Posterior cingulate gyrus (tissue), 11 donors: ENCODE measurements around the gene CARMIL3.
"Not testable (repeated sequence)": the region's sequence is repeated elsewhere in the genome, so short reads cannot be mapped to it uniquely, and the experiment has no call there.

Experiments
- DNase-seq, 10 donors: peaks; one replicate each; pipeline versions ENCODE4 v3.0.0 to v3.0.0-alpha.2; 2020 to 2021; ENCODE audit warnings: mixed read lengths in 3 of 10
- intact Hi-C: fragments of 100-400 bp; cut with DNase I; formaldehyde crosslinking; loops from one replicate; pipeline ENCODE4 v1.15.1; 2023

CARMIL3 gene

GRCh38 chr14:24051789-24052655 is at the start of gene CARMIL3:
TSS of gene CARMIL3 (plus strand) at chr14:24052009. CDS start at chr14:24052154, 145 bp downstream.
- peak; percentile 52 to 97 (median 72) for DNase-seq

GRCh38 chr14:24006471-24006816 is 45.4 kb upstream of the CARMIL3 start:
- intact Hi-C loops: not testable (repeated sequence)

More at GRCh38 chr14:24051789-24052655, at the start of gene CARMIL3:
- intact Hi-C loops: loop anchor here (5.0 kb wide), 1 partner anchor 40 kb away; the partner anchor contains the start of gene PCK2

GRCh38 chr14:24006817-24007652 is 44.8 kb upstream of the CARMIL3 start:
- intact Hi-C loops: not testable (repeated sequence)

More at GRCh38 chr14:24006471-24006816, 45.4 kb upstream of the CARMIL3 start:
- not testable (repeated sequence) for DNase-seq

GRCh38 chr14:24011051-24011450 is 40.8 kb upstream of the CARMIL3 start:
- intact Hi-C loops: no loop called here
- DNase-seq: no peak

More at GRCh38 chr14:24006817-24007652, 44.8 kb upstream of the CARMIL3 start:
- peak in 9 of 10 donors; percentile 30 to 93 (median 57) for DNase-seq

- peak in 1 of 10 donors; percentile 64 for DNase-seq
- intact Hi-C loops: not testable (repeated sequence)
Observed at GRCh38 chr14:24012726-24013273, 39.0 kb upstream of the CARMIL3 start.

GRCh38 chr14:24013654-24014514 is 37.9 kb upstream of the CARMIL3 start:
- intact Hi-C loops: loop anchor here (1.0 kb wide), 2 partner anchors 22 to 76 kb away; no protein-coding TSS in a partner anchor

GRCh38 chr14:24015745-24016144 is 36.1 kb upstream of the CARMIL3 start:
- intact Hi-C loops: not testable (repeated sequence)

More at GRCh38 chr14:24013654-24014514, 37.9 kb upstream of the CARMIL3 start:
- DNase-seq: peak in 1 of 10 donors; percentile 82

GRCh38 chr14:24018978-24019377 is 32.8 kb upstream of the CARMIL3 start:
- DNase-seq, intact Hi-C loops: not testable (repeated sequence)

More at GRCh38 chr14:24015745-24016144, 36.1 kb upstream of the CARMIL3 start:
- not testable (repeated sequence) for DNase-seq

- intact Hi-C loops, DNase-seq: not testable (repeated sequence)
Observed at GRCh38 chr14:24019944-24020343, 31.9 kb upstream of the CARMIL3 start.

- DNase-seq, intact Hi-C loops: not testable (repeated sequence)
Observed at GRCh38 chr14:24020520-24020919, 31.3 kb upstream of the CARMIL3 start.

- DNase-seq, intact Hi-C loops: not testable (repeated sequence)
Observed at GRCh38 chr14:24024939-24025418, 26.8 kb upstream of the CARMIL3 start.

GRCh38 chr14:24029687-24030086 is 22.1 kb upstream of the CARMIL3 start:
- DNase-seq, intact Hi-C loops: not testable (repeated sequence)

- DNase-seq, intact Hi-C loops: not testable (repeated sequence)
Observed at GRCh38 chr14:24031331-24031730, 20.5 kb upstream of the CARMIL3 start.

- no peak for DNase-seq
- intact Hi-C loops: no loop called here
Observed at GRCh38 chr14:24032727-24033418, 18.9 kb upstream of the CARMIL3 start.

- DNase-seq: not testable (repeated sequence)
- intact Hi-C loops: loop anchor here (1.0 kb wide), 1 partner anchor 21 kb away; no protein-coding TSS in a partner anchor
Observed at GRCh38 chr14:24035769-24036168, 16.0 kb upstream of the CARMIL3 start.

GRCh38 chr14:24036169-24036962 is 15.4 kb upstream of the CARMIL3 start:
- peak; percentile 59 to 97 (median 78) for DNase-seq
- intact Hi-C loops: loop anchor here (1.0 kb wide), 1 partner anchor 22 kb away; no protein-coding TSS in a partner anchor

GRCh38 chr14:24036963-24037657 is 14.7 kb upstream of the CARMIL3 start:
- DNase-seq: not testable (repeated sequence)
- intact Hi-C loops: loop anchor here (1.0 kb wide), 1 partner anchor 23 kb away; no protein-coding TSS in a partner anchor
